T-helper 1 cell treated with Interleukin-12 subunit alpha and Interleukin-12 subunit beta and Interleukin-4 antibody, amounts not matched to agents 30 ng/mL and 1 ng/mL, for 36 hours (primary cell): ENCODE data around the gene LMO1. TPM values are rescaled to one million over a fixed set of nuclear protein-coding genes. Genes with fewer than 3 reads are reported as not detected.

Experiments
- intact Hi-C: fragments of 100-400 bp; cut with micrococcal nuclease; formaldehyde crosslinking; loops from one replicate; pipeline ENCODE4 v1.15.1; 2024
- total RNA-seq: library from RNA; stranded (reverse); gene quantifications from 2 replicates; pipeline ENCODE4 v1.2.3, GENCODE V29; 2022

Gene LMO1
- total RNA-seq, result not detected in 2 replicates

- intact Hi-C loops, result loop anchor here (1.0 to 2.0 kb wide), 5 partner anchors 17 to 302 kb away; no protein-coding TSS in a partner anchor
These were observed at the start of gene LMO1 for GRCh38 chr11:8263769-8264410. Gene LMO1, minus strand, starts transcription at chr11:8263878. Its CDS starts 516 bp downstream, at chr11:8263362.

DNA sequence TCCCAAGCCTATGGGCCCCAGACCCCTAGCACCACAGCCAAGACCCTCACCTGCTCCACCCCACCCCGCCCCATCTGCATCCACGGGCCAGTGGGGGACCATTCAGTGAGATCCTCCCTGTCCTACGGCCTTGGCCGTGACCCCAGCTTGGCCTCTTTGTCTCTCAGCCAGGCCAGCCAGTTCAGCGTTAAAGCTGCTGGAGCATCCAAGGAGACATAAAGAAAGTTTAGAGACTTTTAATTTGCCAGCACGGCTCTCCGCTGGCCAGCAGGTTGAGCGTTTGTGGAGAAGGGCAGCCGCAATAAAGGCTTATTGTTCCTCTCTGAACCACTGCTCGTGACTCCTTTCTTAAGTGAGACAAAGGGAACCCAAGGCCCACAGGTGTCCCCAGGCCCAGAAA lies 49.3 kb upstream of the LMO1 start:
- intact Hi-C loops, result no loop called here

- intact Hi-C loops, result no loop called here
These were observed 47.7 kb upstream of the LMO1 start for GRCh38 chr11:8311366-8311765.

- intact Hi-C loops, result no loop called here
These were observed 47.1 kb upstream of the LMO1 start for GRCh38 chr11:8310743-8311298.

DNA sequence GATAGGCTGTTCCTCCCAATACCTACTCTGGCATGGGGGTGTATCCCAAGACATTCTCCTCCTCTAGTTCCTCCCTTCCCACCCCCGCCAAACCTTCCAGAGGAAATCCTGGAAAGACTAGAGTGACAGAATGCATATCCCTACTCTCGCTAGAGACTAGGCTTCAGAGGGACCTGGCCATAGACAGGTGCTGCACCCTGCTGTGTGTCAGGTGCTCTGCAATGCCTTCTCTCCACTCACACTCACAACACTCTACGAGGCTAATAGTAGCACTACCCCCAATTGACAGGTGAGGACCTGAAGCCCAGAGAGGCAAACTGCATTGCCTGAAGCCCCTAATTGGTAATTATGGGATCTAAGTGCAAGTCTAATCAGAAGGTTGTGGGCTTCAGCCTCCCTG lies 46.2 kb upstream of the LMO1 start:
- intact Hi-C loops, result no loop called here

DNA sequence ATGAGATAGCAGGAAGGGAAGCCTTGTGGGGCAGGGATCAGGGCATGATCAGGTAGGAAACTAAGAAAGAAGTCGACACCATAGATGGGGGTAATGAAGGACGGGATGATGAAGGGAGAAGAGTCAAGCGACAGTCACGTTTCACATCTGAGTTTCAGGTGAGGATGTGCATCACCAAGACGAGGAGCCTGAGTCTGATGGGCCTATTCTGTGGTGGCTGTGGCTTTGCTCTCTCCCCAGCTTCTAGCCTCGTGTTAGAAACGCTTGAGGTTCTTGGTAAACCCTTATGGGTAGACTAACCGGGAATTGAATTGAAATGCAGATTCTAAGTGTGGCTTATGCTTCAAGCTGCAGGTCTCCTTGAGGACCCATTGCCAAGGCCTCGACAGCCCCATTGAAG lies 45.6 kb upstream of the LMO1 start:
- intact Hi-C loops, result no loop called here

DNA sequence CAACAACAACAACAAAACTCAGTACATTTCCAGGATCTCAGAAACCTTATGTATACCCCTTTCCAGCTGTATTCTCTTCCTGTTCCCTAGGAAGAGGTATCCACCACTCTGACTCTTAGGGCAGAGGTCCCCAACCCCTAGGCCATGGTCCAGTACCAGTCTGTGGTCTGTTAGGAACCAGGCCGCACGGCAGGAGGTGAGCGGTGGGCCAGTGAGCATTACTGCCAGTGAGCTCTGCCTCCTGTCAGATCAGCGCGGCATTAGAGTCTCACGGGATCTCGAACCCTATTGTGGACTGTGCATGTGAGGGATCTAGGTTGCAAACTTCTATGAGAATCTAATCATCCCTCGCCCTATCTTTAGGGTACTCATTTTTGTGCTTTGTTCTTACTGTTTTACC lies 43.9 kb upstream of the LMO1 start:
- intact Hi-C loops, result no loop called here

DNA sequence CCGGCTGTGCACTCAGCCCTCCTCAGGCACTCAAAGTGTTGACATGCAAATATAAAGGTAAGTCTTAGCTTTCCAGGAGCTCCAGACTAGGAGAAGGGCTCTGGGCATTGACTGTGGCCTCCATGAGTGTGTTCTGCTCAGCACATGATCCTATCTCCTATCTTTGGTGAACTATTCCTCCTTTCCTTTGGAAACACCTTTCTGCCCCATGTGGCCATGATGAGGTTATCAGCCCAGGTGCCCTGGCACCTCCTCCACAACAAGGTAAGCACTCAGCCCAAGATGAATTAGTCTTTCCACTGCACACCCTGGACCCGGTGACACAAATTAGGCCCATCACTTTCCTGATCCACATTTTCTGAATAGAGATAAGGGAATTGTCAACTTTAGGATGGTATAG lies 37.9 kb upstream of the LMO1 start:
- intact Hi-C loops, result no loop called here

- intact Hi-C loops, result no loop called here
These were observed 35.4 kb upstream of the LMO1 start for GRCh38 chr11:8298801-8299786.

- intact Hi-C loops, result no loop called here
These were observed 34.2 kb upstream of the LMO1 start for GRCh38 chr11:8297781-8298440.

GRCh38 chr11:8296872-8297271 lies 33.2 kb upstream of the LMO1 start:
- intact Hi-C loops, result no loop called here

GRCh38 chr11:8296038-8296649 lies 32.5 kb upstream of the LMO1 start:
- intact Hi-C loops, result no loop called here

- intact Hi-C loops, result no loop called here
These were observed 30.7 kb upstream of the LMO1 start for GRCh38 chr11:8294251-8294935.

DNA sequence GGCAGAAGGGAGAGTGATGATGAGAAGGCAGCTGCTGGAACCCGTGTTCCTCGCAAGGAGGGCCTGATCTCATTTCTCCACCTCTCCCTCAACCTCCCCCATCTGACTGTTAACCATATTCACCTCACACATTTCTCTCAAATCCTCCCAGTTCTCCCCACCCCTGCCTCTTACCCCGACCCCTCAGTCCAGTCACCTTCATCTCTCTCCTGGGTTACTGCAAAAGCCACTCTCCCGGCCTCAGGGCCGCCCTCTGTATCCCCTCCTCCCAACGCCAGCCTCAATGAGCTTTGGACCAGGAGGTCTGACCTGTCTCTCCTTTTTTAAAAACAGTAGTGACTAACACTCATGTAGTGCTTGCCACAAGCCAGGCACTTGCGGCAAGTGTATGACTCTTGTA lies 29.5 kb upstream of the LMO1 start:
- intact Hi-C loops, result no loop called here

GRCh38 chr11:8292351-8292750 lies 28.7 kb upstream of the LMO1 start:
- intact Hi-C loops, result no loop called here

GRCh38 chr11:8291421-8292350 lies 28.0 kb upstream of the LMO1 start:
- intact Hi-C loops, result no loop called here

DNA sequence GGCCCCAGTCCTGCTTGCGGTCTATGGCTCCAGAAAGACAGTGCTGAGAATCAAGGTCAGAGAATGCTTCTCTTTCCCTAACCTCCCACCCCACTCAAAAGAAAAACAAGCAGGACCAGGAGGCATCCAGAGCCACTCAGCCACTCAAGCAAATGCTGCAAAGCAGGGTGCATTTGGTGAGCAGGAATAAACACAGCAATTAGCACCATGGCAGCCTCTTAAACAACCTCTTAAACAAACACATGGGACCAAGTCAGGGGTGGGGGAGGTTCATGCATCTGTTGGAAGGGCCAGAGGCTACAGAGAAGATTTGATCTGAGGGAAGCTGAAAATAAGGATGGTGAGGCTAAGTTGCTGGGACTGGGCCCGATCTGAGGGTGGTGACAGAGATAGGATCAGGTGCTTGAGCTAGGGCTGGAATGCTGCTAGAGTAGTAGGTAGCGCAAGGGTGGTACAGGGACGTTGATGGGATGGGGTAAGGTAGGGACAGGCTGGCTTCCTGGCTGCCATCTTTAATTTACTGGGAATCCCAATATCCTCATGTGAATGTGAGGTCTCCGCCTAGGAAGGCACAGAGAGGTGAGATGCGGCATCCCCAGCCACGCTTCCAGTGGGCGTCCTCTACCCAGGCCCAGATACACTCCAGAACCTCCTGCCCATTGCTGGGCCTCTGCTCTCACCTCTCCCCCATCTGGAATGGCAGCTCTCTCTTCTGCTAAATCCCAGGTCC lies 26.6 kb upstream of the LMO1 start:
- intact Hi-C loops, result no loop called here

DNA sequence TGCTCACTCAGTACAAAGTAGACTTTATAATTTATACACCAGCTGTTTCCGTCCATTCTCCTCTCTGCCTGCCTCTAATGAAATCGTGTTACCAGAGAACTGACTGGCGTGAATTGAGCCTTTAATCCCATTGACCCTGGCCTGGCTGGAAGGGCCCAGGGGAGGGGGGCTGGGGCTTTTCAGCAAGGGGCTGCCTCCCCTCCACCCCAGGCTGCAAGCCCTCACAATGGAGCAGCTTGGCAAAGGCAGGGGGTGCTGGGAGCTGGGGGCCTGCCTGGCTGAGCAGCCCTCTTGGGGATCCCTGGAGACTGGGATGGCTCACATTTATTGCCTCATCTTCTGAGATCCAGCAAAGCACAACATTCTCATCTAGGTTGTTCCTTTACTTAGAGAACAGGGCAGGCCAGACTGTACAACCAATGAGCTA lies 25.8 kb upstream of the LMO1 start:
- intact Hi-C loops, result no loop called here
